Kidney epithelial cell (primary cell): ENCODE measurements around the gene LYST. TPM values are rescaled to one million over a fixed set of nuclear protein-coding genes. Genes with fewer than 3 reads are reported as not detected.
"Not testable (repeated sequence)": the region's sequence is repeated elsewhere in the genome, so short reads cannot be mapped to it uniquely, and the experiment has no call there.

Experiments used
- DNase-seq: peaks from one replicate; pipeline ENCODE4 v3.0.0-alpha.2; 2010; ENCODE audit warnings: low read depth
- H3K27me3 ChIP-seq: 2 replicates; pipeline ENCODE4 v1.6.0; 2011; ENCODE audit warnings: low read length; ENCODE audit not compliant: control insufficient read depth, insufficient read depth
- H3K36me3 ChIP-seq: 2 replicates; pipeline ENCODE4 v1.5.1; 2011; ENCODE audit warnings: low read length; ENCODE audit not compliant: control insufficient read depth, insufficient read depth
- H3K4me3 ChIP-seq: 2 replicates; pipeline ENCODE4 v1.5.1; 2011; ENCODE audit warnings: low read depth, mild to moderate bottlenecking, control low read depth, low read length
- total RNA-seq: library from RNA; depleted of rRNA; stranded (reverse); fragments of >200 nt; gene quantifications from 2 replicates; pipeline ENCODE4 v1.2.3, GENCODE V29; 2015
- TF ChIP-seq, protein P1 (sequence below): IDR thresholded peaks from 2 replicates; pipeline ENCODE4 v1.5.1; 2011; ENCODE audit warnings: mild to moderate bottlenecking, moderate library complexity, low read length, control low read depth, inconsistent platforms; ENCODE audit not compliant: insufficient read depth, poor library complexity, severe bottlenecking

The LYST gene
- total RNA-seq, 1 donor from 2014 or later: 12.7 TPM

DNA sequence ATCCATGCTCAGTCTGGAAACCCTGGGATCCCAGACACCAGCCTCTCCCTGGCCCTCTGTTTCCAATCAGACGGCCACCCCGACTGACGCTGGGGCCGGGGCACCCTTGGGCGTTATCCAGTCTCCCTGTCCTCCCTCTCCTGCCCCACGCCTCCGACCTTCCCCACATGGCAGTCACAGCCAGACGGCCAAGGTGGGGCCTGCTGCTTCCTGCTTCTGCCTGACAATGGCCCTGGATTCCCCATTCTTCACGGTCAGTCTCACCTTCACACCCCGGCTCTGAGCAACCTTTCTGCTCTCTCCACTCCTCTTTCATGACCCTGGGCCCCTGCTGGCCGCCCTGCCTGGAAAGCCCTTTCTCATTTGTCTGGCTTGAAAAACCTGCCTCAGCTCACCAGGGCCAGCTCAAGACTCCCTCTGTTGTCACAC is 223.7 kb downstream of the LYST start:
- Histone ChIP-seq H3K36me3 (no peaks in the 10 kb centered on the region), H3K27me3 (peaks cover 9% of the 10 kb centered on the region), H3K4me3 (no peak overlapping the region)
- no peak for DNase-seq
- TF ChIP-seq, protein P1, sequence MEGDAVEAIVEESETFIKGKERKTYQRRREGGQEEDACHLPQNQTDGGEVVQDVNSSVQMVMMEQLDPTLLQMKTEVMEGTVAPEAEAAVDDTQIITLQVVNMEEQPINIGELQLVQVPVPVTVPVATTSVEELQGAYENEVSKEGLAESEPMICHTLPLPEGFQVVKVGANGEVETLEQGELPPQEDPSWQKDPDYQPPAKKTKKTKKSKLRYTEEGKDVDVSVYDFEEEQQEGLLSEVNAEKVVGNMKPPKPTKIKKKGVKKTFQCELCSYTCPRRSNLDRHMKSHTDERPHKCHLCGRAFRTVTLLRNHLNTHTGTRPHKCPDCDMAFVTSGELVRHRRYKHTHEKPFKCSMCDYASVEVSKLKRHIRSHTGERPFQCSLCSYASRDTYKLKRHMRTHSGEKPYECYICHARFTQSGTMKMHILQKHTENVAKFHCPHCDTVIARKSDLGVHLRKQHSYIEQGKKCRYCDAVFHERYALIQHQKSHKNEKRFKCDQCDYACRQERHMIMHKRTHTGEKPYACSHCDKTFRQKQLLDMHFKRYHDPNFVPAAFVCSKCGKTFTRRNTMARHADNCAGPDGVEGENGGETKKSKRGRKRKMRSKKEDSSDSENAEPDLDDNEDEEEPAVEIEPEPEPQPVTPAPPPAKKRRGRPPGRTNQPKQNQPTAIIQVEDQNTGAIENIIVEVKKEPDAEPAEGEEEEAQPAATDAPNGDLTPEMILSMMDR: no peak

DNA sequence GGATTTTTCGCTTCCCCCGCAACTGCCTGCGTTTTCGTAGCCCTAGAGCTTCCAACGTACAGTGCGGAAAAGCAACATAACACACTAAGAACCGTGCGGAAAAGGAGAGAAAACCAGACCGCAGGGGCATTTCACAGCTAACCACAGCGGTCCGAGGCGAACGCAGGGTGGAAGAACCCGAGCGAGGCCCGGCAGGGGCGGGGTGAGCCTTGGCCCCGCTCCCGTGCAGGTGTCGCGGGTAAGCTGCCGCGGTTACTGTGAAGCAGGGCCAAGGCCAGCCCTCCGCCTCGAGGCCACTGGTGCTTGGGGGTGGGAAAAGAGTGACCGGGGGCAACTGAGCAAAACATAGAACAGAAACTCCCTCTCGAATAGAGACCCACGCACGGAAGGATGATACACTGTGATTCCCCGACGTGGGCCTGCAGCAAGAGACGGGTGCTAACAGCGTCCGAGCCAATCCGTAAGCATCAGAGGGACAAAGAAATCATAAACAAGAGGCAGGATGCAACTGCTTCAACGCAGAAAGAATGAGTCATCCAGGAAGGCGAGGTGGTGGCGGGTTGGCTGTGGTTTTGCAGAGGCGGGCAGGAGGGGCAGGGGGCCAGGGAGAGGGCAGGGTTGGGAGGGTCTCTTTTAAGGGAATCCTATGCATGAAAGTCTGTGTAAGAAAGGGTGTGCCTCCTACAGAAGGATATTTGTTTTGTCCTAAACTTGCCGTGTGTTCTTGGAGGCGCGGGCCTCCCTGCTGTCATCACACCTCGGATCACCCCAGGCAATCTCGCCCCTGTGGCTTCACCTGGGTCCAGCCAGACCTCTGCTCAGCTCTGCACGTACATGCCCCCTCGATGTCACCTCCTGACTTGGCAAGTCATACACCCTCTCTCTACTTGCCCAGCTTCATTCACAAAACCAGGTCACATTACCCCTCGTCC is 224.4 kb downstream of the LYST start:
- TF ChIP-seq, protein P1: no peak
- no peak overlapping the region for H3K4me3 ChIP-seq
- no peak for DNase-seq
- no peaks in the 10 kb centered on the region for H3K36me3 ChIP-seq
- H3K27me3 ChIP-seq: peaks cover 4% of the 10 kb centered on the region

DNA sequence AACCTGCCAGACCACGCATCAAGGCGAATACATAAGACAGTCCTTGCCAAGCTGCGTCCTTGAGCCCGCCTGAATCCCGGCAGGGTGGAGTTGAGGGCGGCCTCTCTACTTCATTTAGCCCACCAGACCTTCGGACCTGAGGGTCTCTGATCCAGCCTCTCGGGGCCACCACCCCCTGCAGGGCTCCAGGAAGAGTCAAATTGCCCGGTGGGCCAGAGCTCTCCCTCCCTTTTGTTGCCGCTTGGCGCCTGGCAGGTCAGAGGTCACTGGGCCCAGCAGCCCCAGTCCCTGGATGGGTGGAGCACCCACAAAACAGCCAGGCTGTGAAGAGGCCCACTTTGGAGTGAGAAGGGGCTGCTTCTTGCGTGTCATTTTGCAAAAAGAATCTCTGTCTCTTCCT is 226.1 kb downstream of the LYST start:
- no peak overlapping the region for H3K4me3 ChIP-seq
- H3K27me3 ChIP-seq: no peaks in the 10 kb centered on the region
- H3K36me3 ChIP-seq: no peaks in the 10 kb centered on the region
- TF ChIP-seq, protein P1: no peak
- DNase-seq: no peak

DNA sequence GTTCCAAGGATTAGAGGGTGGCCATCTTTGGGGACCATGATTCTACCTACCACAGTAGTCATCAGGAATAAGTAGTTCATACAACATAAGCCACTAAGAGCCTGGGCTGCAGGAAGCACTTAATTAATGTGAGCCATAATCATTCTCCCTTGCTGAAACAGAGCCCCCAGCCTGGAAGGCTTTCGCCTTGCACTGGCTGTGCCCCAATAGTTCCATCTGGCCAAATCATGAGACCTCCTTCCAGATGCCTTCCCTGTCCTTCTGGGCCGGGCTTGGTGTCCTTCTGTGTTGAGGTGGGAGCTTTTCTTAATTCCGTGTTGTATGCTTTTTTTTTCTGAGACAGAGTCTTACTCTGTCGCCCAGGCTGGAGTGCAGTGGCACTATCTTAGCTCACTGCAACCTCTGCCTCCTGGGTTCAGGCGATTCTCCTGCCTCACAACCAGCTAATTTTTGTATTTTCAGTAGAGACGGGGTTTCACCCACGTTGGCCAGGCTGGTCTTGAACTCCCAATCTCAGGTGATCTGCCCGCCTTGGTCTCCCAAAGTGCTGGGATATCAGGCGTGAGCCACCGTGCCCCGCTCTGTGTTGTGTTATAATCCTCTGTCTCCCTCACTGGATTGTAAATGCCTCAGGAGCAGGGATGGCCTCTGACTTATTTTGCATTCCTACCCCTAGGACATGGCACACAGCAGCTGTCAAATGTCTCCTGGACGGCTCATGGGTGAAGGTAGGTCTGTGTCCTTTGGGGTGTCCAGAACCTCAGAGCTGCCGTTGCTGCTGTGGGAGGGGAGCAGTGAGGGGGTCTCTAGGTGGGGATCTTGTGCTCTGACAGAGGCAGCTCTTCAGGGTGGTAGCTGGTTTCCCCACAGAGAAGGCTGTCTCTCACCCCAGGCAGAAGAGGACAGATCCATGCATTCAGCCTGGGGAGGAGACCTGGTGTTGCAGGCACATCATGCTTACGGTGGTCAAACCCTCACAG is 227.2 kb downstream of the LYST start:
- TF ChIP-seq, protein P1: no peak
- H3K27me3 ChIP-seq: no peaks in the 10 kb centered on the region
- no peaks in the 10 kb centered on the region for H3K36me3 ChIP-seq
- DNase-seq: no peak
- no peak overlapping the region for H3K4me3 ChIP-seq

DNA sequence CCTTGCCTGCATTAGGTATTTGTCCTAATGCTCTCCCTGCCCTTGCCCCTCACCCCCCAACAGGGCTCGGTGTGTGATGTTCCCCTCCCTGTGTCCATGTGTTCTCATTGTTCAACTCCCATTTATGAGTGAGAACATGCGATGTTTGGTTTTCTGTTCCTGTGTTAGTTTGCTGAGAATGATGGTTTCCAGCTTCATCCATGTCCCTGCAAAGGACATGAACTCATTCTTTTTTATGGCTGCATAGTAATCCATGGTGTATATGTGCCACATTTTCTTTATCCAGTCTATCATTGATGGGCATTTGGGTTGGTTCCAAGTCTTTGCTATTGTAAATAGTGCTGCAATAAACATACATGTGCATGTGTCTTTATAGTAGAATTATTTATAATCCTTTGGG is 228.1 kb downstream of the LYST start:
- not testable (repeated sequence) for H3K4me3 ChIP-seq, DNase-seq, H3K27me3 ChIP-seq, H3K36me3 ChIP-seq
